ENCODE measurements around the gene CLSTN2.

CLSTN2 gene

DNA sequence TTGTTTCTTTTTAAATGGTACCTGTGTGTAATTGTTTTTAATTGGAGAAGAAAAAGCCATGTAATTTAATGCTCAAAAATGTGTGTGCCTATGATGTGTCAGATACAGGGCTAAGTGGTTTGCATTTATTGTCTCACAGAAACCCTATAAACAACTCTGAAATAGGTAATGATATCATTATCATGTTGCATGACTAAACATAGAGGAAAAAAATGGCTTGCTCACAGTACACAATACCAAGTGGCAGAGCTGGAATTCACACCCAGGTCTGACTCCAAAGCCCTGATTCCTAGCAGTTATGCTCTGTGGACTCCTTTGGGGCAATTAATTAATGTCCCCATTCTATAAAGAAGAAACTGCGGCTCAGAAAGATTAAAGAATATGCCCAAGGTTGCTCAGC lies 505.5 kb downstream of the CLSTN2 start:
- TF ChIP-seq LEF1 (IDR thresholded peaks at IDR 0.05; ENCODE audit: borderline replicate concordance) (no peak), SUZ12 (IDR thresholded peaks at IDR 0.05) (no peak)
- CTCF ChIA-PET: no interaction called here
- DNase-seq (ENCODE audit: extremely low spot score): no peak
- POLR2A ChIA-PET: no interaction called here

DNA sequence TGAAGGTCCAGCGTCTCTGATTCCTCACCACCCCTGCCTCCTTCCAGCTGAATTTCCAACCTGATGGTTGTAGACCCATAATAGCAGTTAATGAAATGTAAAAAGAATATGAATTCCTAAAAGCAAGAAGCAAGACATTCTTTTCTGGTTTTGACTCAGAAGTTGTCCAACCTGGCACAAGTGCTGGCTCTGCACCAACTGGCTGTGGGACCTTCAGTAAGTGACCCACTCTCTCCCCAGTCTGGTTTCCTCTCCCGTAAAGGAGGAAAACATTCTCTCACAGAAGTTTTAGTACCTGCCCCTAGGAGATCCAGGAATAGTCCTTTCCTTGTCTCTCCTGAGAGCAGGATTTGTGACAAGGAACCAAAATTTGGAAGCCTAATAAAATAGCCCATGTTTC lies 506.0 kb downstream of the CLSTN2 start:
- ChIA-PET CTCF (no interaction called here), POLR2A (no interaction called here)
- DNase-seq (ENCODE audit: extremely low spot score): no peak

DNA sequence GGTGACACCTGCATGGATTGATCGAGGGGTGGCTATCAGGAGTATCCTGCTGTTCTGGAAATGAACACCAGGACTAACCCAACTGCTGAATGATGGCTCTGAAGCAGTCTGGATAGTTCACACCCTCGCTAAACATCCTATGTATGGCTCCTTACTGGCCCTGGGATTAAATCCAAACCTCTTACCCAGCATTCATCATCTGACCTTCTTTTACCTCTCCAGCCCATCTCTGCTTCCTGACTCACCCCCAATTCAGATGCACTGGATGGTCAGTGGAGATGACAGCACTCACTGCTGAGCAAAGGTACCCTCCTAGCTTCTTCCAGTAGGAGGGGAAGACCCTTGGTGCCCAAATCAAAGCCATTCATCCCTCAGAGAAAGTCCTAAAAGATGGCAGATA lies 507.6 kb downstream of the CLSTN2 start:
- DNase-seq (ENCODE audit: extremely low spot score): no peak
- ChIA-PET POLR2A (no interaction called here), CTCF (no interaction called here)
- no peak for TF ChIP-seq BHLHE40 (IDR thresholded peaks at IDR 0.05; ENCODE audit: borderline replicate concordance)

More for the DNA sequence above, 506.0 kb downstream of the CLSTN2 start:
- TF ChIP-seq ELF4 (IDR thresholded peaks at IDR 0.05): no peak
- TF ChIP-seq SP1 (IDR thresholded peaks at IDR 0.05): no peak

DNA sequence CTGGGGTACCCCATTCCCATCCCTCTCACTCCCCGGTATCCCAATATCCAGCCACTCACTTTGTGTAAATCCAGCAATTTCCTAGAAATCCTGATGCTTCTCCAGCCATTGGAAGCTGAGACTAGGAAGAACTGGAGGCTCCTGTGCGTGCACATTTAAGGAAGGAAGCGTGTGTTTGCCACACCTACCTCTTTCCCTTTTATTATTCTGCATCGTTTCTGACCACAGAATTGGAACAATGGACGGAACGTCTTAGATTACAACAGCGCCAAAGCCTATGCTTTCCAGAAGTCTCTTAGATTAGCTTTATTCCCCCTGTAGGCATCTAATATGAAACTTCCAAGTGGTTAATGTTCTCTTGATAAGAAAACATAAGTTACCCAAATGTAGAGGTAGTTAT lies 508.1 kb downstream of the CLSTN2 start:
- no peak for TF ChIP-seq FOXK2 (IDR thresholded peaks at IDR 0.05)
- POLR2A ChIA-PET: no interaction called here
- no peak for DNase-seq (ENCODE audit: extremely low spot score)
- CTCF ChIA-PET: no interaction called here

DNA sequence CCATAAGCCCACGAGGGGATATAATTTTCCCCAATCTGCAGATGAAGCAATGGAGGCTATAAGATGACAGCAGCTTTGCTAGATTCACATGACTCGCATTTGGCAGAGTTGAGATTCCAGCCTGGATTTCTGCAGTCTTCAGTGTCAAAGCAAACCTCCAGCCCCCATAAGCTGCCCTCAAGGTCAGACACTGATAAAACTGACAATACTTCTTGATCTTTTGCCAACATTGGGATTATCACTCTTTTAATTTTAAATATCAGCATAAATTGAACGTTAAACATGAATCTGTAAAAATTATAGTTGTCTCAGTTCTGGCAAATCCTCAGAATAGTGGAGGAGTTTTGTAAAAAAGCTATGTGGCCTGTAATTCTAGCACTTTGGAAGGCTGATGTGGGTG lies 508.8 kb downstream of the CLSTN2 start:
- ChIA-PET POLR2A (no interaction called here), CTCF (no interaction called here)
- DNase-seq (ENCODE audit: extremely low spot score): no peak
- TF ChIP-seq TARDBP (IDR thresholded peaks at IDR 0.05) (no peak), FOXM1 (IDR thresholded peaks at IDR 0.05; ENCODE audit: borderline replicate concordance) (no peak), CTBP1 (IDR thresholded peaks at IDR 0.05; ENCODE audit: borderline replicate concordance) (no peak), FOXK2 (IDR thresholded peaks at IDR 0.05) (no peak), SP1 (IDR thresholded peaks at IDR 0.05) (no peak), L3MBTL2 (conservative IDR thresholded peaks at IDR 0.05) (no peak), FOXA1 (IDR thresholded peaks at IDR 0.05) (no peak), ZNF384 (IDR thresholded peaks at IDR 0.05) (no peak), SUZ12 (IDR thresholded peaks at IDR 0.05) (no peak), ARNT (IDR thresholded peaks at IDR 0.05) (no peak)

DNA sequence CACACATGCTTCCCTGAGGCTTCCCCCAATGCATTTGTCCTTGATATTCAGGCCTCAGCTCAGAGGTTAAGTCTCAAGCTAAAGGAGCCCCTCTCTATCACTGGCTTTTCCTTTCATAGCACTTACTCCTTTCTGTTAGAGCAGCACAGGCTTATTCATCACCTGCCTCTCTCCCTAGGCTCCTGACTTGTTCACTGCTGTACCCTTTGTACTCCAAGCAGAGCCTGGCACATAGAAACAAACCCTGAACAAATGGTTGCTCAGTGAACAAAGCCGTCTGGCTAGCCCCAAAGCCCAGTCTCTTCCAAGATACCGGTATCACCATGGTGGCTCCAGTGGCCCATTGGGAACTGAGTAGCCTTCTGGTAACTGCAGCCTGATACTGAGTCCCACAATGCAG lies 511.7 kb downstream of the CLSTN2 start:
- ChIA-PET CTCF (no interaction called here), POLR2A (no interaction called here)
- TF ChIP-seq SUZ12 (IDR thresholded peaks at IDR 0.05): no peak
- no peak for TF ChIP-seq FOXK2 (IDR thresholded peaks at IDR 0.05)
- no peak for TF ChIP-seq ZNF384 (IDR thresholded peaks at IDR 0.05)
- TF ChIP-seq LEF1 (IDR thresholded peaks at IDR 0.05; ENCODE audit: borderline replicate concordance): no peak
- no peak for DNase-seq (ENCODE audit: extremely low spot score)

DNA sequence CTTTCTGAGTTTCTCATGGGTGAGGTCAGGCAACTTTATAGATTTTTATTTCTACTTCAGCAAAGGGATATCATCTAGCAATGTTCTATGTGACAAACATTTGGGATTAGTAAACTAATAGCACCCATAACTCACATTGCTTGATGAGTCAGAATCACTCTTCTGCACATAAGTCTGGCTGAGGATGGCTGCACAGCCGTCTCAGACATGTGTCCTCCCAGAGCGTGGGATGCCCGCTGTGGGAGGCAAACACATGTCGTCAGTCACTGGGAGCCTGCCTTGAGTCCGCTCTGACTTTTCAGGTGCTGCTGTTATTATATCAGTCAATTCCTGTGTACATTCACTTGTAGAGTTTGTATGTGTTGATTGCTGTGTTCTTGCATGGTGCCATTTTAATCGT lies 512.2 kb downstream of the CLSTN2 start:
- TF ChIP-seq ARNT (IDR thresholded peaks at IDR 0.05): no peak
- TF ChIP-seq TARDBP (IDR thresholded peaks at IDR 0.05): no peak
- no peak for TF ChIP-seq HDGF (IDR thresholded peaks at IDR 0.05; ENCODE audit: borderline replicate concordance)
- no peak for TF ChIP-seq LEF1 (IDR thresholded peaks at IDR 0.05; ENCODE audit: borderline replicate concordance)
- no peak for TF ChIP-seq SUZ12 (IDR thresholded peaks at IDR 0.05)
- TF ChIP-seq FOXM1 (IDR thresholded peaks at IDR 0.05; ENCODE audit: borderline replicate concordance): no peak
- no peak for TF ChIP-seq SP1 (IDR thresholded peaks at IDR 0.05)
- TF ChIP-seq NFRKB (IDR thresholded peaks at IDR 0.05): no peak
- no peak for TF ChIP-seq L3MBTL2 (conservative IDR thresholded peaks at IDR 0.05)
- no peak for TF ChIP-seq FOXA1 (IDR thresholded peaks at IDR 0.05)
- TF ChIP-seq FOXK2 (IDR thresholded peaks at IDR 0.05): no peak
- TF ChIP-seq ELF4 (IDR thresholded peaks at IDR 0.05): no peak
- TF ChIP-seq ZNF384 (IDR thresholded peaks at IDR 0.05): no peak
- TF ChIP-seq, protein P1, sequence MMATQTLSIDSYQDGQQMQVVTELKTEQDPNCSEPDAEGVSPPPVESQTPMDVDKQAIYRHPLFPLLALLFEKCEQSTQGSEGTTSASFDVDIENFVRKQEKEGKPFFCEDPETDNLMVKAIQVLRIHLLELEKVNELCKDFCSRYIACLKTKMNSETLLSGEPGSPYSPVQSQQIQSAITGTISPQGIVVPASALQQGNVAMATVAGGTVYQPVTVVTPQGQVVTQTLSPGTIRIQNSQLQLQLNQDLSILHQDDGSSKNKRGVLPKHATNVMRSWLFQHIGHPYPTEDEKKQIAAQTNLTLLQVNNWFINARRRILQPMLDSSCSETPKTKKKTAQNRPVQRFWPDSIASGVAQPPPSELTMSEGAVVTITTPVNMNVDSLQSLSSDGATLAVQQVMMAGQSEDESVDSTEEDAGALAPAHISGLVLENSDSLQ (IDR thresholded peaks at IDR 0.05): no peak
- TF ChIP-seq CTBP1 (IDR thresholded peaks at IDR 0.05; ENCODE audit: borderline replicate concordance): no peak
- TF ChIP-seq BHLHE40 (IDR thresholded peaks at IDR 0.05; ENCODE audit: borderline replicate concordance): no peak
- DNase-seq (ENCODE audit: extremely low spot score): no peak
- CTCF ChIA-PET: no interaction called here
- POLR2A ChIA-PET: no interaction called here

DNA sequence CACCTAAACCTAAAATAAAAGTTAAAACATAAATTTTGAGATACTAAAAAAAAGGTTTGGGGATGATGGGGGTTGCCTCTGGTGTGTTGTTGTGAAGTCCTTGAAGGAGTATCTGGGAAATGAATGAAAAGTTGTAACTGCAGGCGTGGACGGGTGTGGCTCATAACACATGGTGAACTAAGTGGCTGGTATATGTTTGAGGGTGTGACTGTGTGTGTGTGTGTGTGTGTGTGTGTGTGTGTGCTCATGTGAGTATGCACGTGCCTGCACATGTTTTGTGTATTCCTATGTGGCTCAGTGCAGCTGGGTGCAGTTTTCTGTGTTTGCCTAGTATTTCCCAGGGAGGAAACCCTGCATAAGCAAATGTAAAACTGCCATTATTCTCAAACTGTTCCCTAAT lies 513.0 kb downstream of the CLSTN2 start:
- ChIA-PET CTCF (no interaction called here), POLR2A (no interaction called here)
- no peak for DNase-seq (ENCODE audit: extremely low spot score)

DNA sequence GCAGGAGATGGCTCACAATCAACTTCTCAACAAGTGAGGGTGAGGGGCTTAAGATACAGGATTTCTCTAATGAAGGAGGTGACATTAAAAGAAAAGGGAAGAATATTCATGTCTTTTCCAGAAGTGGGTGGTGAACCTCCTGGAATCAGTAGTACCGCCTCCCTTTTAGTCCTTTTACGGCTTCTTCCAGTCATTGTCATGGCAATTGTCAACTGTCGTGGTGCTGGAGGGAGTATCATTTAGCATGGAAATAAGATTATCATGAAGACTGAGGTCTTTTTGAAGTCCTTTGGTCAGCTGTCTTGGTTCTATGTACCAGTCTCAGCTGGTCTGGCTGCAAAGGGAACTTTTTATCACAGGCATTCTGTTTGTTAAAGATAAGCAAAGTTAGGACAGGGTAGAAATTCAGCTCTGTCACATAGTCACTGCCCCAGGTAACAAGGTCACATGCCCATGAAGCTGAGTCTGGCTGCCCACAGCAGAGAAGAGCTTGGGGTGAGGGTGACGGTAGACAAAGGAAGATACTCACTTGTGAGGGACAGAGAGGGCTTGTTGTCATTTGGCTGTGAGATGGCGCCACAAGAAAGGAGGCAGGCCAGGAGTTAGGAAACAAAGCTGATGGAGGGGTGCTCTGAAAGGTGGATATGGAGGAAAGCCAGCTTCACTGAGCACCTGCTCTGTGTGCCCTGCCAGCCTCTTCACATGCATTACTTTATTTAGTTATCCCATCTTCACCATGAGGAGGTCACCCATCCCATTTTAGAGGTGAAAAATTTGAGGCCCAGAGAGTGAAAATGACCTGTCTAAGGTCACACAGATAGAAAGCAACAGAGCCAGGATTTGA lies 514.6 kb downstream of the CLSTN2 start:
- POLR2A ChIA-PET: no interaction called here
- no peak for DNase-seq (ENCODE audit: extremely low spot score)
- TF ChIP-seq ZNF384 (IDR thresholded peaks at IDR 0.05) (no peak), HDGF (IDR thresholded peaks at IDR 0.05; ENCODE audit: borderline replicate concordance) (no peak), L3MBTL2 (conservative IDR thresholded peaks at IDR 0.05) (no peak), TARDBP (IDR thresholded peaks at IDR 0.05) (no peak), FOXA1 (IDR thresholded peaks at IDR 0.05) (no peak), ARNT (IDR thresholded peaks at IDR 0.05) (no peak), FOXK2 (IDR thresholded peaks at IDR 0.05) (no peak), LEF1 (IDR thresholded peaks at IDR 0.05; ENCODE audit: borderline replicate concordance) (no peak), FOXM1 (IDR thresholded peaks at IDR 0.05; ENCODE audit: borderline replicate concordance) (no peak), BHLHE40 (IDR thresholded peaks at IDR 0.05; ENCODE audit: borderline replicate concordance) (no peak), SUZ12 (IDR thresholded peaks at IDR 0.05) (no peak), CTBP1 (IDR thresholded peaks at IDR 0.05; ENCODE audit: borderline replicate concordance) (no peak), NFRKB (IDR thresholded peaks at IDR 0.05) (no peak), SP1 (IDR thresholded peaks at IDR 0.05) (no peak), ELF4 (IDR thresholded peaks at IDR 0.05) (no peak)
- TF ChIP-seq, protein P1 (IDR thresholded peaks at IDR 0.05): no peak
- CTCF ChIA-PET: no interaction called here

More for the DNA sequence above, 513.0 kb downstream of the CLSTN2 start:
- TF ChIP-seq FOXM1 (IDR thresholded peaks at IDR 0.05; ENCODE audit: borderline replicate concordance): no peak
- no peak for TF ChIP-seq SUZ12 (IDR thresholded peaks at IDR 0.05)

All from HEK293T (cell line).